Measurements from ENCODE around the gene BCL2A1. TPM values are rescaled to one million over a fixed set of nuclear protein-coding genes. Genes with fewer than 3 reads are reported as not detected.

BCL2A1 gene
- total RNA-seq, 1 experiment from 2014 or later: 0.44 TPM

- Histone ChIP-seq H3K9me3 (ENCODE audit: control insufficient read depth in 1 of 2, insufficient read depth in 1 of 2, low read depth in 1 of 2, low read length in 2 of 2) (peaks cover 12 to 31% of the 10 kb centered on the region in 2 experiments; a peak in 3 of 4 replicates), H3K36me3 (ENCODE audit: control insufficient read depth in 1 of 2, insufficient read depth in 2 of 2, low read length in 2 of 2) (peaks cover 2 to 19% of the 10 kb centered on the region in 2 experiments; a peak in 2 of 4 replicates), H2AFZ (ENCODE audit: low read depth, low read length, poor library complexity, severe bottlenecking) (no peak overlapping the region), H4K20me1 (ENCODE audit: insufficient read depth) (no peaks in the 10 kb centered on the region), H3K9ac (ENCODE audit: low read length) (peak overlapping the region; percentile 81), H3K79me2 (ENCODE audit: insufficient read depth, low read length) (peaks cover 29% of the 10 kb centered on the region), H3K27ac (ENCODE audit: low read depth, low read length) (peak overlapping the region; percentile 97), H3K4me1 (ENCODE audit: control insufficient read depth in 1 of 2, insufficient read depth in 2 of 2, low read length in 2 of 2) (peaks cover 10 to 16% of the 10 kb centered on the region in 2 experiments; a peak in 3 of 4 replicates), H3K4me2 (ENCODE audit: low read length) (peak overlapping the region; percentile 90), H3K9me2 (ENCODE audit: insufficient read depth) (no peaks in the 10 kb centered on the region), H3K4me3 (replicated peaks in 1 of 2; ENCODE audit: low read depth in 1 of 2, low read length in 2 of 2) (peak overlapping the region; percentile 92 to 94), H3K27me3 (ENCODE audit: insufficient read depth, low read length) (no peaks in the 10 kb centered on the region)
- DNase-seq (ENCODE audit: low read depth, low spot score) (peak; percentile 95), ATAC-seq (peak; percentile 95)
- POLR2A ChIA-PET: interaction anchor here (0.6 to 1.5 kb wide), 12 partner anchors 9 to 755 kb away, joined by 3 to 15 read pairs (median 3); partner anchors contain the start of genes MTHFS and TMED3
- RAD21 ChIA-PET (ENCODE audit: low non-redundant PET in 1 of 2, low total read pairs in 2 of 2, uncharacterized antibody in 2 of 2, unreplicated experiment in 2 of 2): interaction anchor here in 1 of 2 experiments (1.0 kb wide), 1 partner anchor 27 kb away, joined by 3 read pairs; the partner anchor contains the start of gene MTHFS
- BruUV-seq (replicated peaks): no TSS peak
- intact Hi-C loops (cut with micrococcal nuclease): no loop called here
- CTCF ChIA-PET: interaction anchor here (0.7 to 1.5 kb wide), 2 partner anchors 26 to 73 kb away, joined by 3 to 4 read pairs; no protein-coding TSS in a partner anchor
- TF ChIP-seq FOSL1 (IDR thresholded peaks at IDR 0.05; ENCODE audit: low read depth): no peak
- peak; percentile 89 for TF ChIP-seq YY1 (IDR thresholded peaks at IDR 0.05; ENCODE audit: extremely low read depth, insufficient replicate concordance, low read depth, low read length)
- peak; percentile 83 for TF ChIP-seq MAX (IDR thresholded peaks at IDR 0.05)
- TF ChIP-seq EZH2phosphoT487 (IDR thresholded peaks at IDR 0.05; ENCODE audit: borderline replicate concordance): no peak
- TF ChIP-seq CEBPB (IDR thresholded peaks at IDR 0.05; ENCODE audit: low read depth): no peak
- peak; percentile 66 for TF ChIP-seq CBX3 (IDR thresholded peaks at IDR 0.05; ENCODE audit: low read depth)
- no peak for TF ChIP-seq EZH2 (IDR thresholded peaks at IDR 0.05)
- TF ChIP-seq SP1 (IDR thresholded peaks at IDR 0.05; ENCODE audit: low read depth): peak; percentile 71
- no peak for TF ChIP-seq ZNF274 (IDR thresholded peaks at IDR 0.05; ENCODE audit: low read depth, low read length)
- TF ChIP-seq ELF1 (IDR thresholded peaks at IDR 0.05; ENCODE audit: borderline replicate concordance, low read depth): peak; percentile 37; the same call in 1 of the 2 replicates
- TF ChIP-seq ZFX (IDR thresholded peaks at IDR 0.05): peak; percentile 74; the same call in 1 of the 2 replicates
- peak; percentile 40; the same call in 1 of the 2 replicates for TF ChIP-seq EGR1 (IDR thresholded peaks at IDR 0.05; ENCODE audit: low read depth)
- TF ChIP-seq, protein P1, sequence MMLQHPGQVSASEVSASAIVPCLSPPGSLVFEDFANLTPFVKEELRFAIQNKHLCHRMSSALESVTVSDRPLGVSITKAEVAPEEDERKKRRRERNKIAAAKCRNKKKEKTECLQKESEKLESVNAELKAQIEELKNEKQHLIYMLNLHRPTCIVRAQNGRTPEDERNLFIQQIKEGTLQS (IDR thresholded peaks at IDR 0.05): no peak
- TF ChIP-seq TCF7L2 (IDR thresholded peaks at IDR 0.05; ENCODE audit: borderline replicate concordance, extremely low read depth, insufficient read depth, insufficient read length): peak; percentile 73
- TF ChIP-seq SRF (IDR thresholded peaks at IDR 0.05; ENCODE audit: low read depth): no peak; the same call in 1 of the 2 replicates
- peak; percentile 95 for TF ChIP-seq POLR2AphosphoS5 (IDR thresholded peaks at IDR 0.05; ENCODE audit: low read depth, low read length)
- TF ChIP-seq REST (IDR thresholded peaks at IDR 0.05; ENCODE audit: low read depth): no peak
- no peak for TF ChIP-seq JUND (IDR thresholded peaks at IDR 0.05)
- peak; percentile 71; the same call in 1 of the 2 replicates for TF ChIP-seq SIN3A (IDR thresholded peaks at IDR 0.05; ENCODE audit: low read depth)
- TF ChIP-seq, protein P2, sequence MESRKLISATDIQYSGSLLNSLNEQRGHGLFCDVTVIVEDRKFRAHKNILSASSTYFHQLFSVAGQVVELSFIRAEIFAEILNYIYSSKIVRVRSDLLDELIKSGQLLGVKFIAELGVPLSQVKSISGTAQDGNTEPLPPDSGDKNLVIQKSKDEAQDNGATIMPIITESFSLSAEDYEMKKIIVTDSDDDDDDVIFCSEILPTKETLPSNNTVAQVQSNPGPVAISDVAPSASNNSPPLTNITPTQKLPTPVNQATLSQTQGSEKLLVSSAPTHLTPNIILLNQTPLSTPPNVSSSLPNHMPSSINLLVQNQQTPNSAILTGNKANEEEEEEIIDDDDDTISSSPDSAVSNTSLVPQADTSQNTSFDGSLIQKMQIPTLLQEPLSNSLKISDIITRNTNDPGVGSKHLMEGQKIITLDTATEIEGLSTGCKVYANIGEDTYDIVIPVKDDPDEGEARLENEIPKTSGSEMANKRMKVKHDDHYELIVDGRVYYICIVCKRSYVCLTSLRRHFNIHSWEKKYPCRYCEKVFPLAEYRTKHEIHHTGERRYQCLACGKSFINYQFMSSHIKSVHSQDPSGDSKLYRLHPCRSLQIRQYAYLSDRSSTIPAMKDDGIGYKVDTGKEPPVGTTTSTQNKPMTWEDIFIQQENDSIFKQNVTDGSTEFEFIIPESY (IDR thresholded peaks at IDR 0.05; ENCODE audit: extremely low read depth, insufficient replicate concordance, low read length): no peak
Observed at GRCh38 chr15:79923515-79924169, 47.4 kb downstream of the BCL2A1 start.
